ENCODE data around the gene C9orf153.

- no peak for TF ChIP-seq CTCF (IDR thresholded peaks at IDR 0.05)
- no peak for TF ChIP-seq POLR2A (IDR thresholded peaks at IDR 0.05)
Observed at GRCh38 chr9:86219606-86220005, 39.9 kb downstream of the C9orf153 start.

Data from testis (tissue), 2 donors.